Activated CD8-positive, alpha-beta memory T cell treated with anti-CD3 and anti-CD28 coated beads for 24 hours (primary cell): Measurements from ENCODE around the gene EIF4EBP2.
A peak's percentile ranks its signal among the peaks of the same experiment; 100 is the strongest.

ENCODE experiments used
- DNase-seq: peaks from one replicate; pipeline ENCODE4 v3.0.0-alpha.2; 2020

EIF4EBP2 gene

DNA sequence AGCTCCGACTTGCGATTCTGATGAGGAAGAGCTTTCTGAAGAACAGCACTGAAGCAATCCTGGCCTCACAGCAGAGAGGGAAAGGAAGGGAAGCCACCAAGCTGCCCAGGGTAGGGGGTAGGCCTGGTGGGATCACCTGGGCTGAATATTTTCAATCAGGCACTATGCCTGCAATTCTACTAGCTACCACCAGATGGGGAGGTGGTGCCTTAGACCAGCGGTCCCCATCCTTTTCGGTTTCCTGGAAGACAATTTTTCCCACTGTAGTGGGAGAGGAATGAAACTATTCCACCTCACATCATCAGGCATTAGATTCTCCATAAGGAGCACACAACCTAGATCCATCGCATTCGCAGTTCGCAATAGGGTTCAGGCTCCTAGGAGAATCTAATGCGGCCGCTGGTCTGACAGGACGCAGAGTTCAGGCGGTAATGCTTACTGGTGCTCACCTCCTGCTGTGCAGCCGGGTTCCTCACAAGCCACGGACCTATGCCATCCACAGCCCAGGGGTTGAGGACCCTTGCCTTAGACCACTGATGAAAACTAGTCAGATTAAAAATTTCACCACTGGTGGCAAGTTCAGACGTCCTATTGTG lies 24.3 kb upstream of the EIF4EBP2 start:
- DNase-seq: no peak

DNA sequence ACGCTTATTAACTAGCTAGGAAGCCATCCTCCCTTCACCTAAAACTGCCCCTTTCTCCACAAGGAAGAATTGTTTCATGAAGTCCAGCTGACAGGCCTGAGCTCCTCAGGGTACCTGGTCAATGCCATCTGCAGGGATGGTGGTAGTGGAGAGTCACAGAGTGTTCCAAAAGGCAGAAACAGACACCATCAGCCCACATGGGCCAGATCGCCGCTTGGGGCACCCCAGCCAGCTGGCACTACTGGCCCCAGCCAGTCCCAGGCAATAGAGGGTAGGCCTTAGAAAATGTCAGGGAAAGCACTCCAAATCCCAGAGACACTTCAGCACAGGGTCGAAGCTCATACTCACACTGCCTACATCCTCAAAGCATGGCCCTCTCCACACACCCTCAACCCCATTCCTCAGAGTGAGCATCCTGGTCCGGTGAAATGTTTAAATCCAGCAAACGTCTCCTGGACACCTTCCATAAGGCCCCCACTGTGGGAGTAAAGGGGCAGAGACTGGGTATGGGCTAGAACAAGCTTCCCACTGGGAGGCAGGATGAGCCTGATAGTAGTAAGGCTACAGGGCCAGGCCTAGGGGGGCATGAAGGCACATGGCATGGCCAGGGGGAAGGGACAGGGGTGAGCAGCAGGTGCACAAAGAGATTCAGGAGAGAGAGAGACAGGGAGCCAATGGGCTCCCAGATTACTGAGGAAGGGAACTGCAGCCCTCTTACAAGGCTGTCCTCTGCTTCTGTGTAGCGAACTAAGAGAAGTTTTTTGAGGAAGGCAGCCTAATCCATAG lies 23.4 kb upstream of the EIF4EBP2 start:
- no peak for DNase-seq

DNA sequence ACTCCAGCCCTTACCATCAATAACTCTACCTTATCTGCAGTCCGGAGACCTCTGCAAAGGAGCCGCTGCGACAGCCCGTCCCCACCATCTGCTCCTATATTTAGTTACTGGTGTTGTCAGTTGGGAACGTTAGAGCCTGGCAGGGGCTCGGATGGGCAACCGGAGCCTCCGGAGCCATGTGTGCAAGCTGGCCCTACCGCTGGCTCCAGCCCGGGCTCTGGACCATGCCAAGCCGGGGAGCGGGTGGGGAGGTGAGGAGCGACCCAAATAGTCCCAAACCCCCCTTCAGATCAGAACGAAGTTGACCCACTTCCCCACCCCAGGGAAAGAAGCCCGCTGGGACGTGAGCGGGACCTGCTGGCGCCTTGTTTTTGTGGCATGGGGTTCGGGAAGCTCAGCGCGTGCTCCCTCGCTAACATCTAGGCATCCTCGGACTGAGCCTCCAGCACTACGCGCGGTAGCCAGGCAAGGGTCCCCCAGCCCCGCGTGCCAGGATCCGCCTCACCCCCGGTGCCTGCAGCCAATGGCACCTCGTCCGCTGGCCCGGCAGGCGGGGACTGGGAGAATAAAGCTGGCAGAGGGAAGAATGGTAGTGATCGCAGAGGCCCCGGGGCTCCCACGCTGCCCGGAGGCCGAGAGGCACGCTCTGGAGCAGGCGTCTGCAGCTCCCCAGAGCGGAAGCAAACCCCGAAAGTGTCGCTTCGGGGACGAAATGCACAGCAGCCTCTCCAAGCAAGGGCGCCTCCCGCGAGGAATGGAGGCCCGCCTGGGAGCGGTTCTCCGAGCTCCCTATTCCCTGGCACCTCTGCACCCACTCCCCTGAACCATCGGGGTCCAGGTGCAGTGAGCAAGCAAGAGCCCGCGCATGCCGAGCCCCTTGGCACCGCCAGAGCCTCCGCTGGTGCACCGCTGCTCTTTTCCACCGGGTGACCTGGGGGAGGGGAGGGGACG lies 22.2 kb upstream of the EIF4EBP2 start:
- peak; percentile 83 for DNase-seq

DNA sequence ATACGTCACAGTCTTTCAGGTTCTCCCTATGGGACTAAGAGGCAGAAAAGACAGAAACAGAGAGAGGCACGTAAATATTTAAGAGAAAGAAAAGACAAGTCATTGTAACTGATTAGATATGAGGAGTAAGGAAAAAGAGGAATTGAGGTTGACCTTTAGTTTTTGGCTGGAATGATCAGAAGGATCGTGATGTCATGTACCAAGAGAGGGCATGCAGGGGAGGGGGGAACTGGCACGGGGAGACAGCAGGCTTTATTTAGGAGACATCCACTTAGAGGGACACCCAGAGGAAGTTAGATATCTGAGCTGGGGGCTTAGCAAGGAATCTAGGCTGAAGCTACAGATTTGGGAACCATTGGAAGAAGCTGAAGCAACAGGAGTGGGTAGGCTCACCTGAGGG lies 12.3 kb upstream of the EIF4EBP2 start:
- no peak for DNase-seq

DNA sequence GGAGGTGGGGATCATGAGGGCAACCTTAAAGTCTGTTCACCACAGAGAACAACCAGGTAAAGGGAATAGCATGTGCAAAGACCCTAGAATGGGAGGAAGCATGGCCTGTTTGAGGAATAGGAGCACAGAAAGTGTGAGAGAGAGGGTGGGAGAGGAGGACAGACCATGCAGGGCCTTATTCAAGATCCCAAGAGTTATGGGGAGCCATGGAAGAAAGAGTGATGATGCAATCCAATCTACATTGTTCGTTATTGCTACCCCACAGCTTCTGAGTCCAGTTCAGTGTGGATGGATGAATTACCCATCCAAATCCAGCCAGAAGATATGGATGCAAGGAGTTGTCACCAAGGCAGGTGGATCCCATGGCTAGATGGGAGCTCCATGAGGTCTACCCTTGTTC lies 7.8 kb upstream of the EIF4EBP2 start:
- DNase-seq: no peak

DNA sequence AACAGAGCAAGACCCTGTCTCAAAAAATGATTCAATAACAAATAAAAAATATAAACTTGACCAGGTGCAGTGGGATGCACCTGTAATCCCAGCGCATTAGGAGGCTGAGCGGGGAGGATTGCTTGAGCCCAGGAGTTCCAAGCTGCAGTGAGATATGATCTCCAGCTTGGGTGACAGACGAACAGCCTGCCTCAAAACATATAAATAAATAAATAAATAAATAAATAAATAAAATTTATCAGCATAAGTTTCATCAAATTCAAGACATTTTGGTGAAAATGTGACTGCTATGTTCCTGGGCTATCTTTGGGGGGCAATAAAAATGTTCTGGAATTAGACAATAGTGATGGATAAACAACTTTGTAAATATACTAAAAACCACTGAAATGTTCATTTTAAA lies 4.8 kb upstream of the EIF4EBP2 start:
- DNase-seq: no peak

DNA sequence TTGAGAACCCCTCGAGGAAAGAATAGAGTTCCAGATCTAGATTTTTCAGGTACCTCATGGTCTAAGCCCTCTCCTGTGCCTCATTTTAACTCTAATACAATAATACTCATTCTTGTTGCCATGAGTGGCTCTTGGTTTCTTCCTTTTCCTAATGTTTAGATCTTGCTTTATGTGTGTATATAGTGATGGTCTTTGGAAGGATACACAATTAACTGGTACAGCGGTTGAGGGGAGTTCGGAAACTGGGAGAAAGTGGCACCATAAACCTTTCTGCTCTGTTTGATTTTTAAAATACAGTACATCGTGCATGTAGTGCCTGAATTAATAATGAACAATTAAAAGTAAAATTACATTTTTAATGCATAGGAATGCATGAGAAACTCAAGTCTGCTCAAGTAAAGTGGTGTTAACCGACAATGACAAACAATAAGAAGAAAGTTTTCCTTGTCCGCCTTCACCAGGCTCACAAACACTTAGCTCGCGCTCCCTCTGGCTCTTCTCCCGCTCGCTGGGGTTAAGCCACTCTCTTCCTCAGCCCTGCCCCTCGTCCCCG lies 386 bp upstream of the EIF4EBP2 start:
- no peak for DNase-seq

DNA sequence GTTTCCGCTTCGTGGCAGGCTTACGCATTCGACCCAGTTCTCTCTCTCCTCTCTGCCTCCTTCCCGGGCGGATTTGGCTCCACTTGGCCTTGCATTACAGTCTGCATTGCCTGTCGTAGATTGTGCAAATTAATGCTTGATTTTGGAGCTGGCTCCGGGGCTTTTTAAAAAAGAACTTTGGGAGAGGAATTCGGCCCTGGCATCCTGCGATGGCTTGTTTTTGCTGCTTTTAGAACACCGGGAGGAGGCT lies 767 bp downstream of the EIF4EBP2 start:
- DNase-seq: no peak

DNA sequence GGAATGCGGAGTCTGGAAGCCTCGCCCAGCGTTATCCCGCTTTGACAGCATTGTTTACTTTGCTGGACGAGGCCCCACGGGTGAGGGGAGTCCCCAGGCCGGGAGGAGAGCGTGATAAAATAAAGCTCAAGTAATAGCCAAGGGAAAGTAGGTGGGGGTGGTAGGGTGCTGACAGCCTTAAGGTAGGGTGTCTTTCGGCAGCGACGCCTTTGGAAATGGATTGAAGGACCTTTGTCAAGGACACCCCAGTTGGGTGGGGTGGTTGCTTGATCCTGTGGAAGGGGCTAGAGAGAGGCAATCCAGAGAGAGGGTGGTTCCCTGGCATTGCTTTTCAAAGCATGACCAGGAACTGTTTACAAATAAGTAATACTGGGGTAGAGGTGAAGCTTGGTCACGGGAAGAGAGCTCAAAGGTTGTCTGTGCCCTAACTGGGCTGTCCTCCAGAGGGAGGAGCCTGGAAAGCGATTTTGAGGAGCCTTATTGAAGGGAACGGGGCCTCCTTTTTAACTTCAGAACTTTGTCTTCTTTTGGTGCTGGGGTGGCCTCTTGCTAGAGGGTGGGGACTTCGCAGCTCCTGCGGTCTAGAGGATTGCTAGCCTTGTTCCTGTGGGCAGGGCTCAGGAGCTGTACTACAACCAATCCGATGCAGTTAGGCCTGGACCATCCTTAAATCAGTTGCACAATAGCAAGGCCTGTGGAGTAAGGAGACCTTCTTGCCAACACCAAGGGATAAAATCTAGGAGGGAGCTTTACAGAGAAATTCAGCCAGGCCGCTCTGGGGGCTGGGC lies 1.3 kb downstream of the EIF4EBP2 start:
- peak; percentile 67 for DNase-seq

DNA sequence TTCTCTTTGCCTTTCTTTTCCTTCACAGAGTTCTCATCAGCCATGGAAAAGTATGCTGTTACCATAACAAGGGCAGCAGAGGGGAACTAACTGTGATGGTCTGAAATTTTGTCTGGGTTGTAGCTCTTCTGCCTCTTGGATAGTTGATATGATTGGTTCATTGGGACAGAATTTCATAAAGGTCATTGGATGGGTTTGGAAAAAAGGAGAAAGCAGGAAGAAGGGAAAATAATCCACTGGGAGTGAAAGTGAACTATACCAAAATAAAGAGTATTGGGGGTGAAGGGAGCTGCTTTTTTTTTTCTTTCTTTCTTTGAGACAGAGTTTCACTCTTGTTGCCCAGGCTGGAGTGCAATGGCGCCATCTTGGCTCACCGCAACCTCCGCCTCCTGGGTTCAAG lies 5.8 kb downstream of the EIF4EBP2 start:
- DNase-seq: no peak

DNA sequence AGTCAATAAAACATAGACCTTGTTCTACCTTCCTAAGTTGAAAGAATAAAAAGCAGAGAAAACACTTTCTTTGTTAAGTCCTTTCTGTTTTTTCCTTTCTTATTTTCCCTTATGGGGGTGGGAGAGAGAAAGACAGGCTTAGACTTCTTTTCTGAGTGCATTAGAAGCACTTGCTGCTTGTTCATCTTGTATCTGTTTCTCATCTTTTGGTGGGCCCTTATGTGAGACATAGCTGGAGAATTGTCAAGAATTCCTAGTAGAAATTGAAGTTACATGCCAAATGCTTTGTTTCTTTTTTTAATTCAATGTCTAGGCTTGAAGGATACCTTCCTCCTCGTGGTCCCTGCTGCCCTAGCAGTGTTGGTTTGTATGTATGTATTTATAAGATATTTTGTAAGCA lies 6.7 kb downstream of the EIF4EBP2 start:
- DNase-seq: no peak

DNA sequence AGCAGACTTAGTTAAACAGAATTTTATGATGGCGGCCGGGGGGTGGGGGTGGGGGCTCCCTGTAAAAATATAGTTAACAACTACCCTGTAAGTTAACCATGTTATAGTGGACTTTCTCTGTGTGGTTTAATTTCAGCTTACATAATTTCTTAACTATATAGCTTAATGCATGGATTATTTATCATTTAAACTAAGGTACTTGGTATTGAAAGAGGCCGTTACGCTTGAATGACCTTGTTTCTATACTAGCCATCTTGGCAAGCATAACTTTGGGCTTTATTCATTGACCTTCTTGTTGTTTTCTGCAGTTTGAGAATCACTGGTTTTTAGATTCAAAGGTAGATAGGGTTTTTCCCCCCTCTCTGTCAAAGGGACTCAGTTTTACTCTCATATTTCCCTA lies 8.4 kb downstream of the EIF4EBP2 start:
- DNase-seq: no peak

DNA sequence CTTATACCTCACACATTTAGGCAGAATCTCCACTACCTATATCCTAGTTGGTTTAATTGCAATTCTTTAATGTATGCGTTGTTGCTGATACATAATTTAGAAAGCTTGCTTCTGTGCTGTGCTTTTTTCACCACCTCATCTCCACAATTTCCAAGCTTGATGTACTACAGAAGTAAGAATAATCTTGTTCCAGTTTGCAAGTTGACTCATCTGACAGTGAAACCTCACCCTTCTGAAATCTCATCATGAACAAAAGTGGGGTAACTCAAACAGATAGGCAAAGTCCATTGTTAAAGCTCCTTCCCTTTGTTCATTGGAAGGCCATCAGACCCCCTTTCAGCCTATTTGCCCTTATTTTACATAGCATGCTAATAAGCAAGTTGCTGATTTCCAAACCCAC lies 13.6 kb downstream of the EIF4EBP2 start:
- DNase-seq: no peak

DNA sequence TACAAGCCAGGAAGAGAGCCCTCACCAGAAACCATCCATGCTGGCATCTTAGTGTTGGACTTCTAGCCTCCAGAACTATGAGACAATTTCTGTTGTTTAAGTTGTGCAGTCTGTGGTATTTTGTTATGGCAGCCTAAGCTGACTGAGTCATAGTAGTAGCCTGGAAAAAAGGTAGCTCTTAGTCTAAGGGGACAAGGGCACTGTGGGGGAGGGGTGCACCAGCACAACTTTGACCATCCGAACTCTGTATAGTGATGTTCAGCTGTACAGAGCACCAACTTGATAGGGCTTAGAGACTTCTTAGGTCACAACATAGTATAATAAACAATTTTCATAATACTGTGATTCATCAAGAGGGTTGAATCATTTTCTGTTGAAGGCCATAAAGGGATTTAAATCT lies 14.3 kb downstream of the EIF4EBP2 start:
- no peak for DNase-seq

DNA sequence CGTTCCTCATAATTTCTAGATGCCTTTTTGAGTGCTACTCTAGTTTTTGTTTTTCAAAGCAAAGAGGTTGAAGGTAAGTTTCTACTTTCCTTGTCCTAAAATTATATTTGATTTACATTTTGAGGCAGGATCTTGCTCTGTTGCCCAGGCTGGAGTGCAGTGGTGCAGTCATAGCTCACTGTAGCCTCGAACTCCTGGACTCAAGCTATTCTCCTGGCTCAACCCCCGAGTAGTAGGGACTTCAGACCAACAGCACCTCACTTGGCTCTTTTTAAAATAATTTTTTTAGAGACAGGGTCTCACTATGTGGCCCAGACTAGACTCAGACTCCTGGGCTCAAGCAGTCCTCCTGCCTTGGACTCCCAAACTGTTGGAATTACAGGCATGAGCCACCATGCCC lies 14.8 kb downstream of the EIF4EBP2 start:
- no peak for DNase-seq

DNA sequence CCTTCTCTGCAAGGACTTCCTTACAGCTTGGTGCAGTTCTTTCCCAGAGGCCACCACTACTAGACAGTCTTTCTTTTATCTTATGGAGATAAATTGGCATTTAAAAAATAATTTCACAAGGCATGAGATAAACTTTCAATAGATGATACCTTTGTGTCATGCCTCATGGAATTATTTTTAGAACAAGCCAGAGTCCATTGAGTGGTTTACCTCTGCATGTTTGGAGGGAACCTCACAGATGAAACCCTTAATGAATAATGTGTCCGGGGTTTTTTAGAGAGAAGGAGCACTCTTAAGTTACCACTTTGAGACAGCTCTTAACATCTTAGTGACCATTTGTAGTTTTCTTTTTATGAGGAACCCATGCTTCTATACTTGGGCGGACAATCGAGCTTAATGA lies 20.4 kb downstream of the EIF4EBP2 start:
- DNase-seq: no peak

DNA sequence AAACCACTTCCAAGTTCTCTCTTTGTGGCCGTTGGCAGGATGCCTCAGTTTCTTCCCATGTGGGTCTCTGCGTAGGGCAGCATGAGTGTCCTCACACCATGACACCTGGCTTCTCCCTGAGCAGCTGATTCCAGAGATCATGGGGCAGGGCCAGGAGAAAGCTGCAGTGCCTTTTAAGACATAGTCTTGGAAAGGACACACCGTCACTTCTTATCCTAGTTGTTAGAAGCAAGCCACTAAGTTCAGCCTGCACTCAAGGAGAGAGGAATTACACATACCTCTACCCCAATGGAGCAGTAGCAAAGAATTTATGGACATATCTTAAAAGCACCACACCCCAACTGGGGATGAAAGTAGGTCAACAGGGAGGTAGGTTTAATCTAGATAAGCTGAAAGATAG lies 21.2 kb downstream of the EIF4EBP2 start:
- DNase-seq: no peak

DNA sequence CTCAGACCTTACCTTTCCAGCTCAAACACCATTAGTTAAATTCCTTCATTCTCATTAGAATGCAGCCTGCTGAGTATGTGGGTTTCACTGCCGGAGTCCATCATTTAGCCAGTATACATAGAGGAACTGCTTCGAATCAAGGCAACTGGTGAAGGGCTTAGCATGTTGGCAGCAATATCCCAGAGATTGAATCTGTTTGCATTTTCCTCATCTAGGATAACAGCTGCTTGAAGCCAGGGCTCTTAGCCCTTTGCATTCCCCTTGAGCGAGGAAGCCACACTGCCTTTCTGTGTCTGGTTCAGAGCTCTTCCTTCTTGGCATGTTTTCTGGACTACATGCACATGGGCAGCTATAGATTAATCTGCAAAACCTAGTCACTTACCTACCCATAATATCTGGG lies 22.9 kb downstream of the EIF4EBP2 start:
- no peak for DNase-seq

DNA sequence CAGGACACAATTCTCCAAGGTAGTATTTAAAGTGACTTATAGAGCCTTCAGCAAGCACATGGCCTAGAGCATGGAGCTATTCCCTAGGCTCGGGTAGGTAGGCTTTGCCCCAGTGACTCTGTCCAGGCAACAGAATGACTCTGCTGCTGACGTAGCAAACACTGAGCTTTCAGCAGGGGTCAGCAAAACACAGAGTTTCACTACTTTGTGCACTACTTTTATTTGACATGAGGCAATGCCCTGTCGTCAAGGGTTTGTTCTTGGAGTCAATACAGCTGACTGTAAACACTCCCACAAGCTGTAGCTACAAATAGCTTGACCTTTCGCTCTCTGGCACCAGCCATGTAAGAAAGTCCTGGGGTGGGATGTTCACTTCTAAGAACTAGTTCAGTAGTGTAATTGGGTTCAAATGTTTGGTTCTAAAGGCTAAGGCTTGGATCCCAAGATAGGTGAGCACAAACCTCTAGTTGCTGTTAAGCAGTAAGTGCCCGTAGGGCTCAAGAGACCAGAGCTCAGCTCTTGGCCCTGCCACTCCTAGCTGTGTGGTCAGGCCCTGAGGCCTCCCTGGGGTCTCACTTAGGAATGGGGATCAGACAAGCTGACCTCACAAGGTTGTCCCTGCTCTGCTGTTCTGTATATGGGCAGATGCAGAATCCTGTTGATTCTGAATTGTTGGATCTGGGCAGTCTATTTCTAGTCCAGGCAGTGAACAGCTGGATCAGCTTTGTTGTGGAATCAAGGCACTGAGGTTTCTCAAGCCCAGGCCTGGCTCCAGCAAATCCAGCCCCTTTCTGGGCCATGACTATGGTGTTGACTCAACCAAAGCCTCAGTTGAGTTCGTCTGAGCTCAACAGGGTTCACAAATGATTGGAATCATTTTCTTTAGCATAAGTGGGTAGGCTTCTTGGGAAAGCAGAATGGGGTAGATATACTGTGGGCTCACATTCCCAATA lies 26.8 kb downstream of the EIF4EBP2 start:
- DNase-seq: no peak

DNA sequence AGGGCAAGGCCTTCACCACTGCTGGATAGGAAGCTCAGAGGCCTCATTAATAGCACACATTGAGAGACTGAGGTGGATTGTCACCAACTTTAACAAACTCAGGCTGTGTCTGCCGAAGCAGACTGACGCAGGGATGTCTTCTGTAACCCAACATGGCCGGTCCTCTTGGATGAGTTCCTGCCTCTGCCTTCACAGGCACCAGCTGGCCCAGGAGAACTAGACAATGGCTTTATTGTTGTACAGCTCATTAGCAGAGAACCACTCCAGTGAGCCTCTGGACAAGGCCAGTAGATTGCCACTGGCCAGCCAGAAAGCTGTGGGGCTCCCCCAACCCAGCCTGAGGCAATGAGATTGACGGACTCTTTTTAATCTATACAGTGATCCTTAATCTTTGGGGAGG lies 28.2 kb downstream of the EIF4EBP2 start:
- DNase-seq: no peak

DNA sequence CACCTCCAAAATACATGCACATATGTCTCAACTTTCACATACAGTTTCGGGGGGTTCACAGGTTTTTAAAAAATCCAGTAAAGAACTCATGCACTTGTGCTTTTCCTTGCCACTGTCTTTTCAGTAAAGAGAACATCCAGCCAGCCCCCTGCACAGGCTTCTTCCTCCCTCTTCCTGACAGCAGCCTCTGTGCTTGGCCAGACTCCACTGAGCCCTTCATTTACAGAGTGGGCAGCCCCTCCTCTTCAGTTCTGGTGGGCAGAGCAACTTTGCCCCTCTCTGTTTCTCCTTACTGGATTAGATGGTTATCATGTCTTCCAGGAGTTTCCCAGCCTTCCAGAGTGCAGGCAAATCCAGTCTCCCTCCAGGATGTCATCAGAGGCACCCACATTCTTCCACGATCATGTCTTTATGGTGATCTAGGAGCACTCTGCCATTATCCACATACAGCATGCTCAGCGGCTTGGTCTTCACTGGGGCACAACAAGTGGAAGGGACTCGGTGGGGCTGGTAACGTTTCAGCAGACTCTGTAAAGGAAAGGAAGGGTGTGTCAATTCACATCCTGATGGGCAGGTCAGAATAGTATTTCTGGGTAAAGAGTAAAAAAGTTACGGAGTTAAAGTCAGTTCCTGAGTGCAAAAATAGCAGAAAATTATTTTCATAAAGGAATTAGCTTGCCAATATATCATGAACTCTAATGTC lies 28.8 kb downstream of the EIF4EBP2 start:
- no peak for DNase-seq
